HepG2 (cell line): Measurements from ENCODE around the gene GNAI2. TPM values are rescaled to one million over a fixed set of nuclear protein-coding genes. Genes with fewer than 3 reads are reported as not detected.

Source experiments
- CCDC6 ChIP-seq: sonication (generic); formaldehyde crosslinking; IDR thresholded peaks from 2 replicates; pipeline ENCODE4 v1.8.1; 2022; ENCODE audit warnings: mild to moderate bottlenecking, missing genetic modification reagents, moderate library complexity
- FOSL2 ChIP-seq: sonication (generic); formaldehyde crosslinking; IDR thresholded peaks from 2 replicates; pipeline ENCODE4 v1.4.0; 2020; ENCODE audit warnings: missing genetic modification reagents
- GLI4 ChIP-seq: sonication (generic); formaldehyde crosslinking; IDR thresholded peaks from 2 replicates; pipeline ENCODE4 v1.5.1; 2020; ENCODE audit warnings: missing genetic modification reagents, mild to moderate bottlenecking, moderate library complexity, borderline replicate concordance
- HOXA3 ChIP-seq: sonication (generic); formaldehyde crosslinking; IDR thresholded peaks from 2 replicates; pipeline ENCODE4 v1.5.0; 2020; ENCODE audit warnings: missing genetic modification reagents
- KDM2A ChIP-seq: sonication (generic); formaldehyde crosslinking; IDR thresholded peaks from 2 replicates; pipeline ENCODE4 v1.4.0; 2020; ENCODE audit warnings: low read depth, missing genetic modification reagents, borderline replicate concordance
- MATR3 ChIP-seq: sonication (generic); formaldehyde crosslinking; IDR thresholded peaks from 2 replicates; pipeline ENCODE4 v1.4.0; 2020; ENCODE audit warnings: missing genetic modification reagents
- MED1 ChIP-seq: sonication (generic); formaldehyde crosslinking; IDR thresholded peaks from 2 replicates; pipeline ENCODE4 v1.4.0; 2020; ENCODE audit warnings: missing genetic modification reagents
- NFRKB ChIP-seq: fragments of 450-650 bp; IDR thresholded peaks from 2 replicates; pipeline ENCODE4 v1.6.1; 2017
- NPAS2 ChIP-seq: sonication (generic); formaldehyde crosslinking; IDR thresholded peaks from 2 replicates; pipeline ENCODE4 v1.8.0; 2022; ENCODE audit warnings: mild to moderate bottlenecking, missing genetic modification reagents, borderline replicate concordance
- POGZ ChIP-seq: sonication (generic); formaldehyde crosslinking; IDR thresholded peaks from 2 replicates; pipeline ENCODE4 v1.4.0; 2020; ENCODE audit warnings: mild to moderate bottlenecking, missing genetic modification reagents
- RBFOX2 ChIP-seq: fragments of 200-400 bp; formaldehyde crosslinking; IDR thresholded peaks from 2 replicates; pipeline ENCODE4 v1.6.1; 2017; ENCODE audit warnings: low read depth, mild to moderate bottlenecking, low read length
- TP53 ChIP-seq: sonication (generic); formaldehyde crosslinking; conservative IDR thresholded peaks from 2 replicates; pipeline ENCODE4 v1.4.0; 2020; ENCODE audit warnings: missing genetic modification reagents
- ZBTB7B ChIP-seq: sonication (generic); formaldehyde crosslinking; IDR thresholded peaks from 2 replicates; pipeline ENCODE4 v1.4.0; 2020; ENCODE audit warnings: missing genetic modification reagents
- ZMYM2 ChIP-seq: sonication (generic); formaldehyde crosslinking; IDR thresholded peaks from 2 replicates; pipeline ENCODE4 v1.8.0; 2022; ENCODE audit warnings: mild to moderate bottlenecking, missing genetic modification reagents
- ZNF282 ChIP-seq: fragments of 450-650 bp; IDR thresholded peaks from 2 replicates; pipeline ENCODE4 v1.6.1; 2018; ENCODE audit not compliant: partially characterized antibody
- ZNF33A ChIP-seq: sonication (generic); formaldehyde crosslinking; IDR thresholded peaks from 2 replicates; pipeline ENCODE4 v1.5.1; 2020; ENCODE audit warnings: missing genetic modification reagents, mild to moderate bottlenecking, moderate library complexity, borderline replicate concordance
- ZNF552 ChIP-seq: sonication (generic); formaldehyde crosslinking; IDR thresholded peaks from 2 replicates; pipeline ENCODE4 v1.9.0; 2022; ENCODE audit warnings: missing genetic modification reagents, mild to moderate bottlenecking, borderline replicate concordance
- ZNF607 ChIP-seq: sonication (generic); formaldehyde crosslinking; IDR thresholded peaks from 2 replicates; pipeline ENCODE4 v1.5.1; 2020; ENCODE audit warnings: missing genetic modification reagents, mild to moderate bottlenecking, borderline replicate concordance
- ZNF713 ChIP-seq: sonication (generic); formaldehyde crosslinking; IDR thresholded peaks from 2 replicates; pipeline ENCODE4 v1.4.0; 2020; ENCODE audit warnings: mild to moderate bottlenecking, missing genetic modification reagents
- polyA plus RNA-seq, 8 experiments: library from polyadenylated mRNA; depleted of rRNA in 3 of 8; stranded (reverse) in 7 of 8; unstranded in 1 of 8; fragments of >200 nt; fragmentation: Illumina TruSeq in 4 of 8; extraction: Trizol in 4 of 8; gene quantifications; 2 replicates each; pipeline versions ENCODE4 v1.2.1 to v1.2.3, GENCODE V29; 2011 to 2016; ENCODE audit warnings: low read depth in 4 of 8, missing spikeins in 1 of 8, mixed read lengths in 1 of 8; ENCODE audit not compliant: insufficient read depth in 1 of 8
- total RNA-seq, 5 experiments: library from RNA; depleted of rRNA; stranded (reverse); fragments of >200 nt; fragmentation: Illumina TruSeq; extraction: Trizol; gene quantifications; 2 replicates each; pipeline ENCODE4 v1.2.3, GENCODE V29; 2016; ENCODE audit warnings: low read depth in 1 of 5
- TF ChIP-seq, protein P1 (sequence below): sonication (generic); formaldehyde crosslinking; IDR thresholded peaks from 2 replicates; pipeline ENCODE4 v1.5.1; 2020; ENCODE audit warnings: mild to moderate bottlenecking, missing genetic modification reagents, moderate library complexity
- TF ChIP-seq, protein P2 (sequence below): sonication (generic); formaldehyde crosslinking; IDR thresholded peaks from 2 replicates; pipeline ENCODE4 v1.4.0; 2020; ENCODE audit warnings: missing genetic modification reagents
- TF ChIP-seq, protein P3 (sequence below): sonication (generic); formaldehyde crosslinking; IDR thresholded peaks from 2 replicates; pipeline ENCODE4 v1.4.0; 2020; ENCODE audit warnings: missing genetic modification reagents

GNAI2 gene
- total and polyA plus RNA-seq, 2 of the 13 experiments (the other 11 are each of a cell fraction or from before 2014, with no cell fraction given): 51.1 to 66.2 TPM

DNA sequence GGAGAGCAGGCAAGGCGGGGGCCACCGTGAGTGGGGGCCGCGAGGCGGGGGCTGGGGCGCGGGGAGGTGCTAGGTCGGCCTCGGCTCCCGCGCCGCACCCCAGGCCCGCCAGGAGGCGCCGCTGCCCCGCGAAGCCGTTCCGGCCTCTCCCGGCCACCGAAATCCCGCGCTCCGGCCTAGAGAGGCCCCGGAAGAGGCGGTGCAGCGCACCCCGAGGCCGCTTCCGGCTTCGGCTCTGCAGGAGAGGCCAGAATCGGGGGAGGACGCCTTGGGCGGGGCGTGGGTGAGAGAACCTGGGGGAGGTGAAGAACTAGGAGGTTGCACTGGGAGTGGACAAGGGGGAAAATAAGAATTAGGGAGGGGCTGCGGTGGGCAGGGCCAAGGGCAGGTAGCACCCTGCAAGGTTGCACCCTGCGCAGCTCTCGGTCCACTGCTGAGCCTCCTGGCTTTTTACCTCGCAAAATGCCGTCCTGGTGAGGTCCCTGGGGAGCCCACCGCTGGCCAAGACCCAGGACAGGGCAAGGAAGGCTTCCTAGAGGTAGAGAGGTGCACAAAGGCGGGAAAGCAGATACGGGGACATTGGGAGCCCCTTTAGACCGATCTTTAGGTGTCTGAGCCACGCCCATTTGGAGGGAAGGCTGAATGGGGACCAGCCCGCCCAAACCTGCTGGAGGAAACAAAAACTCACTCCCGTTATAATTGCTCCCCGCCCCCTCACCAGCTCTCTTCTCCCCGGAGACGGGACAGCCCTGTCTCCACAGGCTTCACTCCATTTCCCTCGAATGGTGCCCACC, 8.4 kb upstream of the GNAI2 start (continued):
- TF ChIP-seq, protein P1, sequence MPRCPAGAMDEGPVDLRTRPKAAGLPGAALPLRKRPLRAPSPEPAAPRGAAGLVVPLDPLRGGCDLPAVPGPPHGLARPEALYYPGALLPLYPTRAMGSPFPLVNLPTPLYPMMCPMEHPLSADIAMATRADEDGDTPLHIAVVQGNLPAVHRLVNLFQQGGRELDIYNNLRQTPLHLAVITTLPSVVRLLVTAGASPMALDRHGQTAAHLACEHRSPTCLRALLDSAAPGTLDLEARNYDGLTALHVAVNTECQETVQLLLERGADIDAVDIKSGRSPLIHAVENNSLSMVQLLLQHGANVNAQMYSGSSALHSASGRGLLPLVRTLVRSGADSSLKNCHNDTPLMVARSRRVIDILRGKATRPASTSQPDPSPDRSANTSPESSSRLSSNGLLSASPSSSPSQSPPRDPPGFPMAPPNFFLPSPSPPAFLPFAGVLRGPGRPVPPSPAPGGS (CRISPR knock-in tag): 0 out of 2 replicates have a peak, but pooled peaks have one; percentile 27
- TF ChIP-seq MATR3 (CRISPR knock-in tag): no peak
- TF ChIP-seq ZNF713 (CRISPR knock-in tag): no peak
- peak; percentile 83; the same call in 1 of the 2 replicates for TF ChIP-seq CCDC6 (CRISPR knock-in tag)
- peak; percentile 86; the same call in 1 of the 2 replicates for TF ChIP-seq ZNF607 (CRISPR knock-in tag)
- TF ChIP-seq, protein P2, sequence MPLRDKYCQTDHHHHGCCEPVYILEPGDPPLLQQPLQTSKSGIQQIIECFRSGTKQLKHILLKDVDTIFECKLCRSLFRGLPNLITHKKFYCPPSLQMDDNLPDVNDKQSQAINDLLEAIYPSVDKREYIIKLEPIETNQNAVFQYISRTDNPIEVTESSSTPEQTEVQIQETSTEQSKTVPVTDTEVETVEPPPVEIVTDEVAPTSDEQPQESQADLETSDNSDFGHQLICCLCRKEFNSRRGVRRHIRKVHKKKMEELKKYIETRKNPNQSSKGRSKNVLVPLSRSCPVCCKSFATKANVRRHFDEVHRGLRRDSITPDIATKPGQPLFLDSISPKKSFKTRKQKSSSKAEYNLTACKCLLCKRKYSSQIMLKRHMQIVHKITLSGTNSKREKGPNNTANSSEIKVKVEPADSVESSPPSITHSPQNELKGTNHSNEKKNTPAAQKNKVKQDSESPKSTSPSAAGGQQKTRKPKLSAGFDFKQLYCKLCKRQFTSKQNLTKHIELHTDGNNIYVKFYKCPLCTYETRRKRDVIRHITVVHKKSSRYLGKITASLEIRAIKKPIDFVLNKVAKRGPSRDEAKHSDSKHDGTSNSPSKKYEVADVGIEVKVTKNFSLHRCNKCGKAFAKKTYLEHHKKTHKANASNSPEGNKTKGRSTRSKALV (CRISPR knock-in tag): no peak
- TF ChIP-seq NFRKB: no peak
- TF ChIP-seq, protein P3, sequence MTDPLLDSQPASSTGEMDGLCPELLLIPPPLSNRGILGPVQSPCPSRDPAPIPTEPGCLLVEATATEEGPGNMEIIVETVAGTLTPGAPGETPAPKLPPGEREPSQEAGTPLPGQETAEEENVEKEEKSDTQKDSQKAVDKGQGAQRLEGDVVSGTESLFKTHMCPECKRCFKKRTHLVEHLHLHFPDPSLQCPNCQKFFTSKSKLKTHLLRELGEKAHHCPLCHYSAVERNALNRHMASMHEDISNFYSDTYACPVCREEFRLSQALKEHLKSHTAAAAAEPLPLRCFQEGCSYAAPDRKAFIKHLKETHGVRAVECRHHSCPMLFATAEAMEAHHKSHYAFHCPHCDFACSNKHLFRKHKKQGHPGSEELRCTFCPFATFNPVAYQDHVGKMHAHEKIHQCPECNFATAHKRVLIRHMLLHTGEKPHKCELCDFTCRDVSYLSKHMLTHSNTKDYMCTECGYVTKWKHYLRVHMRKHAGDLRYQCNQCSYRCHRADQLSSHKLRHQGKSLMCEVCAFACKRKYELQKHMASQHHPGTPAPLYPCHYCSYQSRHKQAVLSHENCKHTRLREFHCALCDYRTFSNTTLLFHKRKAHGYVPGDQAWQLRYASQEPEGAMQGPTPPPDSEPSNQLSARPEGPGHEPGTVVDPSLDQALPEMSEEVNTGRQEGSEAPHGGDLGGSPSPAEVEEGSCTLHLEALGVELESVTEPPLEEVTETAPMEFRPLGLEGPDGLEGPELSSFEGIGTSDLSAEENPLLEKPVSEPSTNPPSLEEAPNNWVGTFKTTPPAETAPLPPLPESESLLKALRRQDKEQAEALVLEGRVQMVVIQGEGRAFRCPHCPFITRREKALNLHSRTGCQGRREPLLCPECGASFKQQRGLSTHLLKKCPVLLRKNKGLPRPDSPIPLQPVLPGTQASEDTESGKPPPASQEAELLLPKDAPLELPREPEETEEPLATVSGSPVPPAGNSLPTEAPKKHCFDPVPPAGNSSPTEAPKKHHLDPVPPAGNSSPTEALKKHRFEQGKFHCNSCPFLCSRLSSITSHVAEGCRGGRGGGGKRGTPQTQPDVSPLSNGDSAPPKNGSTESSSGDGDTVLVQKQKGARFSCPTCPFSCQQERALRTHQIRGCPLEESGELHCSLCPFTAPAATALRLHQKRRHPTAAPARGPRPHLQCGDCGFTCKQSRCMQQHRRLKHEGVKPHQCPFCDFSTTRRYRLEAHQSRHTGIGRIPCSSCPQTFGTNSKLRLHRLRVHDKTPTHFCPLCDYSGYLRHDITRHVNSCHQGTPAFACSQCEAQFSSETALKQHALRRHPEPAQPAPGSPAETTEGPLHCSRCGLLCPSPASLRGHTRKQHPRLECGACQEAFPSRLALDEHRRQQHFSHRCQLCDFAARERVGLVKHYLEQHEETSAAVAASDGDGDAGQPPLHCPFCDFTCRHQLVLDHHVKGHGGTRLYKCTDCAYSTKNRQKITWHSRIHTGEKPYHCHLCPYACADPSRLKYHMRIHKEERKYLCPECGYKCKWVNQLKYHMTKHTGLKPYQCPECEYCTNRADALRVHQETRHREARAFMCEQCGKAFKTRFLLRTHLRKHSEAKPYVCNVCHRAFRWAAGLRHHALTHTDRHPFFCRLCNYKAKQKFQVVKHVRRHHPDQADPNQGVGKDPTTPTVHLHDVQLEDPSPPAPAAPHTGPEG (CRISPR knock-in tag): 0 out of 2 replicates have a peak, but pooled peaks have one; percentile 22
- peak; percentile 79 for TF ChIP-seq RBFOX2
- TF ChIP-seq HOXA3 (CRISPR knock-in tag): peak; percentile 87
- TF ChIP-seq KDM2A (CRISPR knock-in tag): peak; percentile 94
- no peak for TF ChIP-seq ZNF282
- TF ChIP-seq ZBTB7B (CRISPR knock-in tag): peak; percentile 71; the same call in 1 of the 2 replicates
- peak; percentile 76 for TF ChIP-seq POGZ (CRISPR knock-in tag)
- no peak for TF ChIP-seq TP53 (CRISPR knock-in tag)
- TF ChIP-seq FOSL2 (CRISPR knock-in tag): 0 out of 2 replicates have a peak, but pooled peaks have one; percentile 12
- no peak for TF ChIP-seq GLI4 (CRISPR knock-in tag)
- TF ChIP-seq MED1 (CRISPR knock-in tag): peak; percentile 60
- peak; percentile 34; the same call in 1 of the 2 replicates for TF ChIP-seq ZNF552
- TF ChIP-seq ZNF33A: no peak
- TF ChIP-seq NPAS2 (CRISPR knock-in tag): no peak
- no peak for TF ChIP-seq ZMYM2 (CRISPR knock-in tag)
